Right lung (tissue), 5 donors: ENCODE measurements around the gene ADAMTS14. TPM values are rescaled to one million over a fixed set of nuclear protein-coding genes. Genes with fewer than 3 reads are reported as not detected.

ENCODE experiments used
- DNase-seq, 2 donors: peaks; one replicate each; pipeline ENCODE4 v3.0.0-alpha.2; 2013
- polyA plus RNA-seq, 5 donors: library from polyadenylated mRNA; unstranded; fragments of 120-200 nt; gene quantifications; one replicate each; pipeline versions ENCODE4 v1.2.1 to v1.2.3, GENCODE V29; 2013; ENCODE audit warnings: inconsistent platforms in 1 of 5, low replicate concordance in 1 of 5; ENCODE audit not compliant: insufficient read length in 5 of 5, insufficient read depth in 1 of 5

Gene ADAMTS14
- polyA plus RNA-seq, 5 donors = 5.2 to 9.5 (median 7.4) TPM

GRCh38 chr10:70748801-70749573, 76.7 kb downstream of the ADAMTS14 start:
- no peak for DNase-seq

GRCh38 chr10:70749756-70750155, 77.5 kb downstream of the ADAMTS14 start:
- DNase-seq = no peak

- no peak for DNase-seq
Observed at GRCh38 chr10:70750156-70750703, 77.9 kb downstream of the ADAMTS14 start.

GRCh38 chr10:70751356-70751755, 79.0 kb downstream of the ADAMTS14 start:
- DNase-seq = no peak

- no peak for DNase-seq
Observed at GRCh38 chr10:70751991-70752390, 79.7 kb downstream of the ADAMTS14 start.

- no peak for DNase-seq
Observed at GRCh38 chr10:70752571-70752970, 80.3 kb downstream of the ADAMTS14 start.

GRCh38 chr10:70753026-70753663, 80.8 kb downstream of the ADAMTS14 start:
- no peak for DNase-seq

GRCh38 chr10:70753841-70754621, 81.7 kb downstream of the ADAMTS14 start:
- no peak for DNase-seq

- no peak for DNase-seq
Observed at GRCh38 chr10:70756700-70757360, 84.5 kb downstream of the ADAMTS14 start.

- no peak for DNase-seq
Observed at GRCh38 chr10:70757856-70758255, 85.5 kb downstream of the ADAMTS14 start.

- peak; percentile 56 to 82 for DNase-seq
Observed at GRCh38 chr10:70758757-70759514, 86.6 kb downstream of the ADAMTS14 start.

GRCh38 chr10:70759781-70760180, 87.5 kb downstream of the ADAMTS14 start:
- DNase-seq = no peak

- DNase-seq = no peak
Observed at GRCh38 chr10:70760271-70760787, 88.0 kb downstream of the ADAMTS14 start.

GRCh38 chr10:70761031-70761601, 88.8 kb downstream of the ADAMTS14 start:
- DNase-seq = peak in 1 of 2 donors; percentile 78

GRCh38 chr10:70761727-70762350, 89.5 kb downstream of the ADAMTS14 start:
- no peak for DNase-seq

- no peak for DNase-seq
Observed at GRCh38 chr10:70762441-70763175, 90.3 kb downstream of the ADAMTS14 start.

- DNase-seq = no peak
Observed at GRCh38 chr10:70763567-70763966, 91.3 kb downstream of the ADAMTS14 start.

- no peak for DNase-seq
Observed at GRCh38 chr10:70765794-70766594, 93.7 kb downstream of the ADAMTS14 start.
